Right lobe of liver (tissue), 4 donors: ENCODE data around the gene RACK1.

Experiments used
- CTCF ChIP-seq, 4 donors: fragments of 200-600 bp in 3 of 4; fragments of 450-650 bp in 1 of 4; IDR thresholded peaks; one replicate each; pipeline versions ENCODE4 v1.5.1 to v1.8.0; 2016 to 2022; ENCODE audit warnings: antibody characterized with exemption in 4 of 4, mild to moderate bottlenecking in 2 of 4
- POLR2A ChIP-seq: fragments of 450-650 bp; IDR thresholded peaks from one replicate; pipeline ENCODE4 v1.6.1; 2017; ENCODE audit warnings: antibody characterized with exemption, mild to moderate bottlenecking
- donor health status: DM: no; HTN: no; CAD: no.
- donor health status: DM: no; HTN: no; CAD: no.
- donor health status: DM: no; HTN: yes; CAD: no.

GRCh38 chr5:181265092-181265671, 21.5 kb upstream of the RACK1 start:
- no peak for TF ChIP-seq CTCF (IDR thresholded peaks at IDR 0.05)
- no peak for TF ChIP-seq POLR2A
